HG03280 (cell line): Measurements from ENCODE around the gene PUM1.
"Not testable (repeated sequence)": the region's sequence is repeated elsewhere in the genome, so short reads cannot be mapped to it uniquely, and the experiment has no call there.

Source experiments
- ATAC-seq: cut with Tn5 transposase; IDR thresholded peaks from one replicate; pipeline ENCODE4 v1.9.1; 2021; ENCODE audit warnings: mild to moderate bottlenecking, moderate library complexity; ENCODE audit not compliant: unreplicated experiment

Gene PUM1

GRCh38 chr1:31065310-31066217 is at the start of gene PUM1:
PUM1 (minus strand) TSS chr1:31065717; CDS start chr1:31059566, 6,151 bp downstream.
- peak; percentile 96 for ATAC-seq

- no peak for ATAC-seq
Observed at GRCh38 chr1:31112266-31112935, 46.9 kb upstream of the PUM1 start.

- ATAC-seq = no peak
Observed at GRCh38 chr1:31111290-31111951, 45.9 kb upstream of the PUM1 start.

- no peak for ATAC-seq
Observed at GRCh38 chr1:31110846-31111245, 45.3 kb upstream of the PUM1 start.

- no peak for ATAC-seq
Observed at GRCh38 chr1:31108861-31109260, 43.3 kb upstream of the PUM1 start.

- no peak for ATAC-seq
Observed at GRCh38 chr1:31105646-31106045, 40.1 kb upstream of the PUM1 start.

- ATAC-seq = no peak
Observed at GRCh38 chr1:31102501-31102950, 37.0 kb upstream of the PUM1 start.

GRCh38 chr1:31101147-31101502 is 35.6 kb upstream of the PUM1 start:
- ATAC-seq = no peak

GRCh38 chr1:31099293-31100032 is 33.9 kb upstream of the PUM1 start:
- no peak for ATAC-seq

- ATAC-seq = no peak
Observed at GRCh38 chr1:31095985-31096384, 30.5 kb upstream of the PUM1 start.

- ATAC-seq = no peak
Observed at GRCh38 chr1:31095298-31095981, 29.9 kb upstream of the PUM1 start.

- ATAC-seq = not testable (repeated sequence)
Observed at GRCh38 chr1:31088081-31088480, 22.6 kb upstream of the PUM1 start.

GRCh38 chr1:31084782-31085569 is 19.5 kb upstream of the PUM1 start:
- no peak for ATAC-seq

GRCh38 chr1:31082385-31082784 is 16.9 kb upstream of the PUM1 start:
- ATAC-seq = no peak

GRCh38 chr1:31073044-31073443 is 7.5 kb upstream of the PUM1 start:
- no peak for ATAC-seq

GRCh38 chr1:31072304-31072746 is 6.8 kb upstream of the PUM1 start:
- no peak for ATAC-seq

- ATAC-seq = no peak
Observed at GRCh38 chr1:31069392-31069791, 3.9 kb upstream of the PUM1 start.

GRCh38 chr1:31064718-31065309 is 703 bp downstream of the PUM1 start:
- ATAC-seq = peak; percentile 2

GRCh38 chr1:31064111-31064717 is 1.3 kb downstream of the PUM1 start:
- no peak for ATAC-seq
